Adrenal gland (tissue), 12 donors: ENCODE results near the gene EIF4G3. TPM values are rescaled to one million over a fixed set of nuclear protein-coding genes. Genes with fewer than 3 reads are reported as not detected.

ENCODE experiments used
- DNase-seq, 7 donors: peaks; one replicate each; pipeline ENCODE4 v3.0.0-alpha.2; 2019 to 2020
- H3K27ac ChIP-seq, 5 donors: fragments of 200-600 bp; sonication (generic) in 4 of 5; 1 replicate in 3 of 5; 2 replicates in 2 of 5; pipeline versions ENCODE4 v1.5.1 to v1.8.0; 2016 to 2020; ENCODE audit warnings: mild to moderate bottlenecking in 1 of 5
- H3K27me3 ChIP-seq: fragments of 200-600 bp; 2 replicates; pipeline ENCODE4 v1.8.0; 2021
- H3K36me3 ChIP-seq, 2 donors: fragments of 200-600 bp; replicated peaks in 1 of 2; 1 replicate in 1 of 2; 2 replicates in 1 of 2; pipeline versions ENCODE4 v1.5.1 to v1.8.0; 2018 to 2022
- H3K4me1 ChIP-seq, 2 donors: fragments of 200-600 bp; replicated peaks in 1 of 2; 1 replicate in 1 of 2; 2 replicates in 1 of 2; pipeline versions ENCODE4 v1.5.1 to v1.8.0; 2018 to 2021
- H3K4me3 ChIP-seq, 4 donors: fragments of 200-600 bp; sonication (generic) in 3 of 4; one replicate each; pipeline ENCODE4 v1.5.1; 2016 to 2018
- H3K9me3 ChIP-seq, 3 donors: fragments of 200-600 bp; sonication (generic) in 1 of 3; replicated peaks in 1 of 3; 1 replicate in 2 of 3; 2 replicates in 1 of 3; pipeline versions ENCODE4 v1.5.1 to v1.8.0; 2016 to 2021
- CTCF ChIP-seq, 6 experiments: fragments of 450-650 bp in 4 of 6; fragments of 200-600 bp in 2 of 6; sonication (generic) in 1 of 6; IDR thresholded peaks; 1 replicate in 5 of 6; 2 replicates in 1 of 6; pipeline versions ENCODE4 v1.5.1 to v1.8.0; 2016 to 2021; ENCODE audit warnings: antibody characterized with exemption in 6 of 6, mild to moderate bottlenecking in 2 of 6, moderate library complexity in 1 of 6
- POLR2A ChIP-seq, 2 donors: fragments of 450-650 bp; IDR thresholded peaks; one replicate each; pipeline ENCODE4 v1.6.1; 2017; ENCODE audit warnings: antibody characterized with exemption in 2 of 2, mild to moderate bottlenecking in 2 of 2, moderate library complexity in 1 of 2
- WGBS, 4 donors: extraction: QIAGEN DNeasy Blood & Tissue Kit in 2 of 4; methylation state at CpG; one replicate each; pipeline versions ENCODE4 v1.1.5 to v1.1.7; 2013 to 2017; 5-methylcytosine and 5-hydroxymethylcytosine counted together
- intact Hi-C, 2 donors: fragments of 100-400 bp; cut with DNase I; formaldehyde crosslinking; loops; one replicate each; pipeline versions ENCODE4 v1.14.1 to v1.15.0; 2022 to 2023
- polyA plus RNA-seq, 3 donors: library from polyadenylated mRNA; stranded (reverse); fragments of 200-250 nt in 2 of 3; fragments of 350-450 nt in 1 of 3; fragmentation: Illumina TruSeq in 1 of 3; extraction: RNeasy Lipid Tissue Mini Kit (QIAGEN cat#74804) in 1 of 3; gene quantifications; one replicate each; pipeline ENCODE4 v1.2.3, GENCODE V29; 2013 to 2014
- total RNA-seq, 9 donors: library from RNA; depleted of rRNA in 4 of 9; stranded (reverse); fragments of >200 nt in 4 of 9; fragments of 120-200 nt in 1 of 9; fragmentation: NEBNext Ultra II Directional in 1 of 9; extraction: Animal tissue kit (Norgen Biotek cat#: 25700) in 1 of 9; gene quantifications; one replicate each; pipeline versions ENCODE4 v1.1.0 to v1.2.4, GENCODE V29; 2013 to 2023
- donor health status: healthy with polysubstance abuse.
- donor health status: Bipolar disorder and iron deficiency.
- donor health status: DM: yes; HTN: yes; CAD: no.
- donor health status: DM: no; HTN: no; CAD: no.
- donor health status: DM: no; HTN: no; CAD: no.
- donor health status: DM: yes; HTN: yes; CAD: no.

Gene EIF4G3
- total and polyA plus RNA-seq, 12 donors: 30.7 to 58.7 (median 51.6) TPM

GRCh38 chr1:21003281-21004045 is 173.2 kb downstream of the EIF4G3 start:
- H3K4me1 ChIP-seq: peaks cover 0 to 25% of the 10 kb centered on the region in 2 donors
- no peaks in the 10 kb centered on the region for H3K36me3 ChIP-seq
- intact Hi-C loops: no loop called here
- no peak overlapping the region for H3K4me3 ChIP-seq
- H3K27ac ChIP-seq: no peak overlapping the region
- TF ChIP-seq CTCF (IDR thresholded peaks at IDR 0.05) (no peak), POLR2A (IDR thresholded peaks at IDR 0.05) (no peak)
- DNase-seq: no peak
- H3K9me3 ChIP-seq: no peaks in the 10 kb centered on the region
- 92 to 95% (median 94%) methylated on average over 3 of the region's 3 CpGs for WGBS, 4 donors
- H3K27me3 ChIP-seq: no peaks in the 10 kb centered on the region

GRCh38 chr1:21001042-21001441 is 175.7 kb downstream of the EIF4G3 start:
- no peak overlapping the region for H3K27ac ChIP-seq
- no peaks in the 10 kb centered on the region for H3K27me3 ChIP-seq
- no peaks in the 10 kb centered on the region for H3K36me3 ChIP-seq
- no peak for TF ChIP-seq POLR2A (IDR thresholded peaks at IDR 0.05)
- TF ChIP-seq CTCF (IDR thresholded peaks at IDR 0.05): no peak
- intact Hi-C loops: no loop called here
- WGBS, 4 donors: 54 to 64% (median 61%) methylated on average over 2 of the region's 2 CpGs
- no peak for DNase-seq
- no peak overlapping the region for H3K4me3 ChIP-seq
- H3K9me3 ChIP-seq: no peaks in the 10 kb centered on the region
- H3K4me1 ChIP-seq: peaks cover 0 to 19% of the 10 kb centered on the region in 2 donors

GRCh38 chr1:21000245-21000594 is 176.5 kb downstream of the EIF4G3 start:
- TF ChIP-seq POLR2A (IDR thresholded peaks at IDR 0.05) (no peak), CTCF (IDR thresholded peaks at IDR 0.05) (no peak)
- Histone ChIP-seq H3K27ac (no peak overlapping the region), H3K36me3 (no peaks in the 10 kb centered on the region), H3K4me1 (peaks cover 0 to 11% of the 10 kb centered on the region in 2 donors), H3K27me3 (no peaks in the 10 kb centered on the region), H3K9me3 (no peaks in the 10 kb centered on the region), H3K4me3 (no peak overlapping the region)
- intact Hi-C loops: no loop called here
- DNase-seq: no peak
- 85 to 90% (median 88%) methylated on average over 2 of the region's 2 CpGs for WGBS, 4 donors

- H3K27ac ChIP-seq: no peak overlapping the region
- no peak for DNase-seq
- 83 to 87% (median 86%) methylated on average over 4 of the region's 4 CpGs for WGBS, 4 donors
- TF ChIP-seq POLR2A (IDR thresholded peaks at IDR 0.05) (no peak), CTCF (IDR thresholded peaks at IDR 0.05) (no peak)
- H3K4me3 ChIP-seq: no peak overlapping the region
- H3K9me3 ChIP-seq: no peaks in the 10 kb centered on the region
- intact Hi-C loops: no loop called here
- peaks cover 0 to 6% of the 10 kb centered on the region in 2 donors for H3K4me1 ChIP-seq
- no peaks in the 10 kb centered on the region for H3K27me3 ChIP-seq
- no peaks in the 10 kb centered on the region for H3K36me3 ChIP-seq
These were observed 177.0 kb downstream of the EIF4G3 start for GRCh38 chr1:20999525-21000244.
